Liver (tissue), 9 donors: Measurements from ENCODE around the gene NMUR1. TPM values are rescaled to one million over a fixed set of nuclear protein-coding genes. Genes with fewer than 3 reads are reported as not detected.

ENCODE experiments used
- DNase-seq: peaks from one replicate; pipeline ENCODE4 v3.0.0-alpha.2; 2017; ENCODE audit warnings: low spot score
- H3K27ac ChIP-seq, 2 donors: one replicate each; pipeline ENCODE4 v1.7.0; 2013; ENCODE audit warnings: inconsistent platforms in 2 of 2, low read length in 2 of 2, control low read depth in 1 of 2, low read depth in 1 of 2, mild to moderate bottlenecking in 1 of 2
- H3K27me3 ChIP-seq, 4 donors: one replicate each; pipeline versions ENCODE4 v1.6.1 to v1.7.0; 2013; ENCODE audit warnings: low read length in 3 of 4, inconsistent platforms in 1 of 4, mild to moderate bottlenecking in 1 of 4, moderate library complexity in 1 of 4; ENCODE audit not compliant: control insufficient read depth in 4 of 4, insufficient read depth in 4 of 4
- H3K36me3 ChIP-seq, 4 donors: one replicate each; pipeline versions ENCODE4 v1.6.1 to v1.7.0; 2013; ENCODE audit warnings: low read length in 3 of 4, mild to moderate bottlenecking in 3 of 4, low read depth in 1 of 4, moderate library complexity in 1 of 4; ENCODE audit not compliant: control insufficient read depth in 4 of 4, insufficient read depth in 3 of 4
- H3K4me1 ChIP-seq, 4 donors: one replicate each; pipeline versions ENCODE4 v1.6.1 to v1.7.0; 2013; ENCODE audit warnings: low read length in 3 of 4, mild to moderate bottlenecking in 3 of 4, moderate library complexity in 1 of 4; ENCODE audit not compliant: control insufficient read depth in 4 of 4, insufficient read depth in 4 of 4
- H3K4me3 ChIP-seq, 3 donors: one replicate each; pipeline versions ENCODE4 v1.6.1 to v1.7.0; 2013; ENCODE audit warnings: low read length in 3 of 3, control low read depth in 1 of 3, low read depth in 1 of 3, mild to moderate bottlenecking in 1 of 3
- H3K9ac ChIP-seq, 2 donors: one replicate each; pipeline ENCODE4 v1.7.0; 2013; ENCODE audit warnings: low read length in 2 of 2, mild to moderate bottlenecking in 2 of 2, moderate library complexity in 2 of 2, control low read depth in 1 of 2, low read depth in 1 of 2
- H3K9me3 ChIP-seq, 4 donors: one replicate each; pipeline versions ENCODE4 v1.6.1 to v1.7.0; 2013; ENCODE audit warnings: low read length in 3 of 4; ENCODE audit not compliant: control insufficient read depth in 4 of 4
- ATF3 ChIP-seq: IDR thresholded peaks from 2 replicates; pipeline ENCODE4 v1.6.1; 2016; ENCODE audit warnings: antibody characterized with exemption
- CTCF ChIP-seq: fragments of 150-350 bp; IDR thresholded peaks from 2 replicates; pipeline ENCODE4 v1.5.1; 2017; ENCODE audit warnings: improper control_type of control experiment, low read depth, low read length; ENCODE audit not compliant: missing input control
- EGR1 ChIP-seq, 2 donors: IDR thresholded peaks; 2 replicates each; pipeline ENCODE4 v1.6.1; 2016 to 2018; ENCODE audit warnings: antibody characterized with exemption in 2 of 2, low read depth in 2 of 2
- FOXA1 ChIP-seq: IDR thresholded peaks from 2 replicates; pipeline ENCODE4 v1.6.1; 2016; ENCODE audit warnings: antibody characterized with exemption
- FOXA2 ChIP-seq: IDR thresholded peaks from 2 replicates; pipeline ENCODE4 v1.6.1; 2016; ENCODE audit warnings: antibody characterized with exemption
- GABPA ChIP-seq, 2 donors: IDR thresholded peaks in 1 of 2; conservative IDR thresholded peaks in 1 of 2; 2 replicates each; pipeline ENCODE4 v1.6.1; 2016; ENCODE audit warnings: antibody characterized with exemption in 2 of 2, mild to moderate bottlenecking in 1 of 2, moderate library complexity in 1 of 2
- HNF4A ChIP-seq, 2 donors: conservative IDR thresholded peaks; 2 replicates each; pipeline ENCODE4 v1.6.1; 2016; ENCODE audit warnings: antibody characterized with exemption in 2 of 2, mild to moderate bottlenecking in 2 of 2
- HNF4G ChIP-seq: IDR thresholded peaks from 2 replicates; pipeline ENCODE4 v1.6.1; 2016; ENCODE audit warnings: antibody characterized with exemption
- JUND ChIP-seq, 2 donors: IDR thresholded peaks; 2 replicates each; pipeline ENCODE4 v1.6.1; 2016; ENCODE audit warnings: antibody characterized with exemption in 2 of 2
- MAX ChIP-seq: IDR thresholded peaks from 2 replicates; pipeline ENCODE4 v1.6.1; 2016; ENCODE audit warnings: antibody characterized with exemption
- NR2F2 ChIP-seq: IDR thresholded peaks from 2 replicates; pipeline ENCODE4 v1.6.1; 2016; ENCODE audit warnings: antibody characterized with exemption
- RAD21 ChIP-seq, 2 donors: IDR thresholded peaks; 2 replicates each; pipeline ENCODE4 v1.6.1; 2016; ENCODE audit warnings: antibody characterized with exemption in 2 of 2, mild to moderate bottlenecking in 2 of 2
- REST ChIP-seq: IDR thresholded peaks from 2 replicates; pipeline ENCODE4 v1.6.1; 2016; ENCODE audit warnings: antibody characterized with exemption, mild to moderate bottlenecking
- RXRA ChIP-seq, 2 donors: IDR thresholded peaks; 2 replicates each; pipeline ENCODE4 v1.6.1; 2017 to 2018; ENCODE audit warnings: antibody characterized with exemption in 2 of 2, mild to moderate bottlenecking in 1 of 2
- SP1 ChIP-seq: IDR thresholded peaks from 2 replicates; pipeline ENCODE4 v1.6.1; 2018; ENCODE audit warnings: antibody characterized with exemption, mild to moderate bottlenecking
- TAF1 ChIP-seq: conservative IDR thresholded peaks from 2 replicates; pipeline ENCODE4 v1.6.1; 2016; ENCODE audit warnings: antibody characterized with exemption, mild to moderate bottlenecking
- YY1 ChIP-seq: IDR thresholded peaks from 2 replicates; pipeline ENCODE4 v1.6.1; 2016; ENCODE audit warnings: antibody characterized with exemption, mild to moderate bottlenecking
- ZBTB33 ChIP-seq: IDR thresholded peaks from 2 replicates; pipeline ENCODE4 v1.6.1; 2016; ENCODE audit warnings: antibody characterized with exemption
- WGBS: extraction: QIAGEN DNeasy Blood & Tissue Kit; methylation state at CpG from one replicate; pipeline ENCODE4 v1.1.7; 2013; 5-methylcytosine and 5-hydroxymethylcytosine counted together
- polyA plus RNA-seq, 2 donors: library from polyadenylated mRNA; stranded (reverse) in 1 of 2; unstranded in 1 of 2; fragments of 200-250 nt in 1 of 2; fragments of >200 nt in 1 of 2; fragmentation: Nextera tagmentation in 1 of 2; extraction: Ambion mirVana in 1 of 2; gene quantifications; one replicate each; pipeline versions ENCODE4 v1.2.1 to v1.2.3, GENCODE V29; 2013 to 2015
- total RNA-seq, 2 donors: library from RNA; depleted of rRNA; stranded (reverse); fragments of >200 nt; gene quantifications; one replicate each; pipeline ENCODE4 v1.2.3, GENCODE V29; 2014
- donor health status: healthy.
- donor health status: healthy.
- donor health status: healthy.
- donor health status: healthy.
- donor health status: healthy.

The NMUR1 gene
- total and polyA plus RNA-seq, 4 donors = 0.23 to 0.84 (median 0.52) TPM

- no peaks in the 10 kb centered on the region for H3K9me3 ChIP-seq
- DNase-seq = no peak
- H3K36me3 ChIP-seq = no peaks in the 10 kb centered on the region
- WGBS = 73% methylated on average over 11 of the region's 11 CpGs
- H3K9ac ChIP-seq = no peak overlapping the region
- TF ChIP-seq HNF4A (conservative IDR thresholded peaks at IDR 0.05) (no peak), EGR1 (IDR thresholded peaks at IDR 0.05; ENCODE audit: low read depth in 2 of 2) (no peak), GABPA (IDR thresholded peaks at IDR 0.05 in 1 of 2, conservative IDR thresholded peaks at IDR 0.05 in 1 of 2) (no peak), FOXA2 (no peak), NR2F2 (no peak), HNF4G (no peak), TAF1 (no peak), FOXA1 (no peak), ZBTB33 (no peak), ATF3 (no peak), REST (no peak), YY1 (no peak), RAD21 (IDR thresholded peaks at IDR 0.05) (no peak), RXRA (IDR thresholded peaks at IDR 0.05) (no peak), MAX (no peak), JUND (IDR thresholded peaks at IDR 0.05) (no peak)
- H3K27me3 ChIP-seq = no peaks in the 10 kb centered on the region
- no peak overlapping the region for H3K27ac ChIP-seq
- H3K4me1 ChIP-seq = peaks cover 0 to 2% (median 0%) of the 10 kb centered on the region in 4 donors
- no peak overlapping the region for H3K4me3 ChIP-seq
Observed at GRCh38 chr2:231523451-231524285, 6.6 kb downstream of the NMUR1 start.

- Histone ChIP-seq H3K4me1 (peaks cover 0 to 2% (median 0%) of the 10 kb centered on the region in 4 donors), H3K4me3 (no peak overlapping the region), H3K27ac (no peak overlapping the region), H3K36me3 (no peaks in the 10 kb centered on the region), H3K9ac (no peak overlapping the region), H3K9me3 (no peaks in the 10 kb centered on the region), H3K27me3 (no peaks in the 10 kb centered on the region)
- no peak for DNase-seq
- 89% methylated on average over 8 of the region's 8 CpGs for WGBS
- no peak for TF ChIP-seq ZBTB33
- TF ChIP-seq ATF3 = no peak
- no peak for TF ChIP-seq FOXA2
- no peak for TF ChIP-seq YY1
- no peak for TF ChIP-seq GABPA (IDR thresholded peaks at IDR 0.05 in 1 of 2, conservative IDR thresholded peaks at IDR 0.05 in 1 of 2)
- no peak for TF ChIP-seq HNF4A (conservative IDR thresholded peaks at IDR 0.05)
- no peak for TF ChIP-seq RAD21 (IDR thresholded peaks at IDR 0.05)
- TF ChIP-seq NR2F2 = no peak
- no peak for TF ChIP-seq RXRA (IDR thresholded peaks at IDR 0.05)
- no peak for TF ChIP-seq TAF1
- no peak for TF ChIP-seq CTCF
- TF ChIP-seq EGR1 (IDR thresholded peaks at IDR 0.05; ENCODE audit: low read depth in 2 of 2) = no peak
- TF ChIP-seq FOXA1 = no peak
- TF ChIP-seq HNF4G = no peak
- no peak for TF ChIP-seq JUND (IDR thresholded peaks at IDR 0.05)
- TF ChIP-seq MAX = no peak
- no peak for TF ChIP-seq SP1
Observed at GRCh38 chr2:231522418-231523180, 7.6 kb downstream of the NMUR1 start.
